Measurements from ENCODE around the gene RUNDC3A.

- TF ChIP-seq CTCF (IDR thresholded peaks at IDR 0.05; ENCODE audit: low read length) (no peak), EZH2 (IDR thresholded peaks at IDR 0.05; ENCODE audit: borderline replicate concordance, low read length) (no peak)
These were observed 27.2 kb downstream of the RUNDC3A start for GRCh38 chr17:44335564-44335963.

Measured in OCI-LY1 (cell line).